Retinal pigment epithelial cell (primary cell): ENCODE data around the gene MLPH.

ENCODE experiments used
- DNase-seq: peaks from one replicate; pipeline ENCODE4 v3.0.0-alpha.2; 2010; ENCODE audit warnings: low read depth
- H3K4me3 ChIP-seq: 2 replicates; pipeline ENCODE4 v1.5.1; 2011; ENCODE audit warnings: mild to moderate bottlenecking, low read length, control low read depth, moderate library complexity
- TF ChIP-seq, protein P1 (sequence below): conservative IDR thresholded peaks from 2 replicates; pipeline ENCODE4 v1.5.1; 2011; ENCODE audit warnings: low read depth, low read length, control low read depth, inconsistent platforms

MLPH gene

DNA sequence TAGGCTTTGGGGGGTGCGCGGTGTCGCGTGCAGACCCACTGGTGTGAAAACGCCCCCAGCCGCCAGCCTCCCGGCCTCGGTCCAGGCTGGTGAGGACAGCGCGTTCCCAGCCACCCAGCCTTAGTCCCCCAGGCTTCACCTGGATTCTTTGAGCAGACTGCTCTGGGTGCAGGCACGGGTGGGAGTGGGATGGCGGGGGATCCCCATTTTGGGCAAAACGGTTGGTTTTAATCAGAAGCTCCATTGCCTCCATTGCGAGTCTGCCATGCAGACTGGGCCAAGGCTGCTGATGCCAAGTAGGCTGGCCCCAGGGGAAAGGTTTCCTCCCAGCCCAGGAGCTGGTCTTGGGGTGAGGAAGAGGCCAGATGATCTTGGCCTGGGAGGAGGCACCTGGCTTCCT is 445 bp downstream of the MLPH start:
- peak overlapping the region; percentile 79 for H3K4me3 ChIP-seq
- DNase-seq = no peak
- TF ChIP-seq, protein P1, sequence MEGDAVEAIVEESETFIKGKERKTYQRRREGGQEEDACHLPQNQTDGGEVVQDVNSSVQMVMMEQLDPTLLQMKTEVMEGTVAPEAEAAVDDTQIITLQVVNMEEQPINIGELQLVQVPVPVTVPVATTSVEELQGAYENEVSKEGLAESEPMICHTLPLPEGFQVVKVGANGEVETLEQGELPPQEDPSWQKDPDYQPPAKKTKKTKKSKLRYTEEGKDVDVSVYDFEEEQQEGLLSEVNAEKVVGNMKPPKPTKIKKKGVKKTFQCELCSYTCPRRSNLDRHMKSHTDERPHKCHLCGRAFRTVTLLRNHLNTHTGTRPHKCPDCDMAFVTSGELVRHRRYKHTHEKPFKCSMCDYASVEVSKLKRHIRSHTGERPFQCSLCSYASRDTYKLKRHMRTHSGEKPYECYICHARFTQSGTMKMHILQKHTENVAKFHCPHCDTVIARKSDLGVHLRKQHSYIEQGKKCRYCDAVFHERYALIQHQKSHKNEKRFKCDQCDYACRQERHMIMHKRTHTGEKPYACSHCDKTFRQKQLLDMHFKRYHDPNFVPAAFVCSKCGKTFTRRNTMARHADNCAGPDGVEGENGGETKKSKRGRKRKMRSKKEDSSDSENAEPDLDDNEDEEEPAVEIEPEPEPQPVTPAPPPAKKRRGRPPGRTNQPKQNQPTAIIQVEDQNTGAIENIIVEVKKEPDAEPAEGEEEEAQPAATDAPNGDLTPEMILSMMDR = no peak

DNA sequence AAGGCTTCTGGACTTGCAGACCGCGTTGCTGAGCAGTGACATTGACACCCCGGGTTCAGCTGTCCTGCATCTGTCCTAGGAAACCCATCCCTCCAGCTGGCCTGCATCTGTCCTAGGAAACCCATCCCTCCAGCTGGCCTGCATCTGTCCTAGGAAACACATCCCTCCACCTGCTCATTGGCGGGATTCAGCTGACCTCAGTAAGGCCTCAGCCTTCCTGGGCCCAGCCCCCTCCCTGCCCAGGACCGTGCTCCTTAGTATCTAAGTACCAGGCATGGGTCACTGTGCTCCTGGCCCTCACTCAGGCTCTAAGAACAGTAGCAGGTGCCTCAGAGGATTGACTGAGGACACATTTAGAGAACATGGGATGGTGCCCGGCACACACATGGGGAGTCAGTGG is 1.2 kb downstream of the MLPH start:
- DNase-seq = no peak
- H3K4me3 ChIP-seq = no peak overlapping the region
- TF ChIP-seq, protein P1 = no peak

DNA sequence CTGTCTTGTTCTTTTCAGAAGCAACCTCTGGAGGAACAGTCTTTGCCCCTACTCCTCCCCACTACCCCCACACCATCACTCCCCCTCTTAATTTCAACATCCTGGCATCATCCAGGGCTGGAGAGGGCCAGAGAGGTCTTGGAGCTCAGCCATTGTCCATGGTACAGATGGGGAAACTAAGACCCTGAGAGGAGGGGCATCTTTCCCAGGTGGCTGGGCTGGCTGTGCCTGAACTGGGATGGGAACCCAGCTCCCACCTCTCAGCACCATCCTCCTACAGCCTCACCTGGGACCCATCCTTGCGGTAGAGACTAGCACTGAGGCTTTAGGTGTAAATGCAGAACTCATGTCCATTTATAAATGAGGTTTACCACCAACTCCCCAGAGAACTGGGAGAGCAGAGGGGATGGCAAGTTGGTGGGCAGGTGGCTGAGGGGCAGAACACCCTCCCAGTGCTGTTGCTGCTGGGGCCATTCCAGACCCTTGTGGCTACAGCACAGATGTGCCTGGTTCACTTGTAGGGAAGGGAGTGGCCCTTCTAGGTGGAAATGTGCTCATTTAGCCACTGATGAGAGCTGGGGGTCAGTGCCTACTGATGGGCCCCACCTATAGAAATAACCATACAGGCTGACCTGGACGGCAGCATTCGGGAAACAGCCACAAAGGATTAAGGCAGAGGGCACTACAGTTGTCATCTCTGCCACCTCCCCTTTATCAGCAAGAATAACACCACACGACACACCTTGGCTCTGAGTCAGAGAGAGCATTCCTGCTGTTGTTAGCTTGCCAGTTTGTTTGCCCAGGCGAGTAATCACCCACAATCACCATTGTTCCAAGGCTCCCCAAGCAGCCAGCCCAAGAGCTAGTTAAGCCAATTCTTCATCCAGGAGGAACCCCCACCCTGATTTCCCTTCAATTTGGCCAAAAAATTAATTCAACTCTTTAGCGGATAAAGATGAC is 2.1 kb downstream of the MLPH start:
- TF ChIP-seq, protein P1 = no peak
- DNase-seq = no peak
- H3K4me3 ChIP-seq = no peak overlapping the region

DNA sequence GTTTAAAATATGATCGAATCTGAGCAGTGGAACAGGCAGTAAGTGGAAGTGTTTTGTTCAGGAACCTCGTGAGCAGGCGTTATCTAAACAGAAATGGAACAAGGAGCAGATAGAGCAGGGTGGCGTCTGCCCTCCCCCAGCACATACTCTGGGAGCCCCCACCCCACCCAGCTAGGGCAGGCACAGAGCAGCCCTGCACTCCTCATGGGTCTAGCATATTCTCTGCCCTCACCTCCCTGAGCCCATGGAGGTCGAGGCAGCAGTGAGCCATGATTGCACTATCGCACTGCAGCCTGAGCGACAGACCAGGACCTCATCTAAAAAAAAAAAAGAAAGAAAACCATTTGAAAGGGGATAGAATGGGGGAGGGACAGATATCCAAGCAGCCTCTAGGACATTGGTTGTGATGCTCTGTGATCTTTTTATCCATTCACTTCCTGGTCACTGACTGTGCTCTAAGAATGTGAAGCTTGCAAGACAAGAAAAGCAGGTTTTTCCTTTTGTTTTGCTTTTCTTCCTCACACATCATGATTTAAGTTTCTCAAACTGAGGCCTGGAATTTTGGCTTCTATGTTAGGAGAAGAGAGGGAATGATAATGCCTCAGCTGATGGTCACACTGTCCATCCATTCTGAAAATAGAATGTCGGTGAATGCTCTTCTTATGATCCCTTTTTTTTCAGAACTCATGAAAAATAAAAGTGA is 3.1 kb downstream of the MLPH start:
- H3K4me3 ChIP-seq = no peak overlapping the region
- TF ChIP-seq, protein P1 = no peak
- DNase-seq = no peak

DNA sequence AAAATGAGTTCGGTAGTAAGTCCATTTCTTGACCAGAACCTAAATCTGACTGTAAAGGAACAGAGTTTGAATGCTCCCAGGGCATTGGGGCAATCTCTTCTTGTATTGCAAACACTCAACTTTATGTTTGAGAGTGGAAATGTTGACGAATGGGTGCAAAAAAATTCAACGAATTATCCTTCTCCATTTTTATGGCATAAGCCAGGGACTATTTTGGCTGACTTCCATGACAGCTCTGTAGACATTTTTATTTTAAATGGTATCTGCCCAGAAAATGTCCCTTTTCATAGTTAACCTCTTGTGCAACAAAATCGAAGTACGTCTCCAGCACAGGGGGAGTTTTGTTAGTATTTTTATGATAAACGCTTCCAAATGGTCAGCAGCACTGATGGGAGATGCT is 3.7 kb downstream of the MLPH start:
- H3K4me3 ChIP-seq = no peak overlapping the region
- DNase-seq = no peak

DNA sequence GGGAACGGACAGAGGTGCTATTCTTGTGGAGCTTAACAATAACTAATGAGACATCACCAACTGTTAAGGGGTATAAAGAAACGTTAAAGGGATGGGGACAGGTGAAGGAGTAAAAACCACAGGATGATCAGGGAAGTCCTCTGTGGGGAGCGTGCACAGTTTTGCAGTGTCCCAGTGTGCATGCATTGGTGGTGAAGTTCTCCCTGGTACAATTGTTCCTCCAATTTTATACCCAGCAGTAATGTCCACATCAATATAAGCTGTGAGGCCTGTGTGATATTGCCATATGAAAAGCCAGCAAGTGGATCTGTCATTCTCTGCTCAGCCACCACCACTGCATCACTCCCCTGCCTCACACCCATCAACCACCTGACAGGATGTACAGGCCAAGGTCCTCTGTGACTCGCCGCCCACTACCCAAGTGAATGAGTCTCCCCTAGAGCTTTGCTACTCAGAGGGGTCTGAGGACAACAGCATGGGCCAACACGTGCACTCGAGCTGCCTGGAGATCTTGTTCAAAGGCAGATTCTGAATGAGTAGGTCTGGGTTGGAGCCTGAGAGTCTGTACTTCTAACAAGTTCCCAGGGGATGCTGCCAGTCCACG is 4.6 kb downstream of the MLPH start:
- TF ChIP-seq, protein P1 = no peak
- no peak for DNase-seq
- no peak overlapping the region for H3K4me3 ChIP-seq

More for the DNA sequence above, 3.7 kb downstream of the MLPH start:
- TF ChIP-seq, protein P1 = no peak
